H1 (cell line): ENCODE results near the gene FSCN2. TPM values are rescaled to one million over a fixed set of nuclear protein-coding genes. Genes with fewer than 3 reads are reported as not detected.

Source experiments
- CTCF ChIA-PET: fragments of 300-600 bp; sonication (Branson Sonifier 250); formaldehyde crosslinking; loops from one replicate; lab custom pipeline; 2021; ENCODE audit not compliant: partially characterized antibody; lab: Charles Lee
- POLR2A ChIA-PET: fragments of 300-600 bp; sonication (Branson Sonifier 250); formaldehyde crosslinking; loops from one replicate; lab custom pipeline; 2021; ENCODE audit warnings: inconsistent platforms; ENCODE audit not compliant: partially characterized antibody; lab: Charles Lee
- DNase-seq, 2 experiments: peaks; one replicate each; pipeline versions ENCODE4 v3.0.0 to v3.0.0-alpha.2; 2010 to 2022; ENCODE audit warnings: low spot score in 2 of 2, low read depth in 1 of 2, mixed read lengths in 1 of 2
- FAIRE-seq: peaks from 2 replicates; lab custom pipeline; 2011; peaks lifted over from hg19 to GRCh38; lab: Jason Lieb, UNC
- H2AFZ ChIP-seq: 2 replicates; pipeline ENCODE4 v1.8.1; 2012; ENCODE audit warnings: low read length, inconsistent platforms
- H2AK5ac ChIP-seq: 2 replicates; pipeline ENCODE4 v1.6.1; 2013; ENCODE audit warnings: low read depth, low read length
- H2BK120ac ChIP-seq: replicated peaks from 2 replicates; pipeline ENCODE3; 2013; ENCODE audit warnings: low read depth, low read length, inconsistent platforms
- H2BK12ac ChIP-seq: 2 replicates; pipeline ENCODE4 v1.6.1; 2013; ENCODE audit warnings: low read depth, low read length
- H2BK15ac ChIP-seq: 2 replicates; pipeline ENCODE4 v1.6.1; 2013; ENCODE audit warnings: low read length
- H2BK20ac ChIP-seq: 2 replicates; pipeline ENCODE4 v1.6.1; 2013; ENCODE audit warnings: low read length
- H2BK5ac ChIP-seq: 2 replicates; pipeline ENCODE4 v1.6.1; 2013; ENCODE audit warnings: low read depth, low read length
- H3K14ac ChIP-seq: 2 replicates; pipeline ENCODE4 v1.6.1; 2013; ENCODE audit warnings: inconsistent platforms; ENCODE audit not compliant: insufficient read length
- H3K18ac ChIP-seq: 2 replicates; pipeline ENCODE4 v1.6.1; 2013; ENCODE audit warnings: low read length; ENCODE audit errors: extremely low read depth
- H3K23ac ChIP-seq: 2 replicates; pipeline ENCODE4 v1.6.1; 2013; ENCODE audit warnings: inconsistent platforms; ENCODE audit not compliant: insufficient read length
- H3K23me2 ChIP-seq: 2 replicates; pipeline ENCODE4 v1.6.1; 2013; ENCODE audit warnings: low read depth, low read length
- H3K27ac ChIP-seq: 2 replicates; pipeline ENCODE4 v1.6.1; 2011; ENCODE audit warnings: low read depth, low read length, inconsistent platforms
- H3K27me3 ChIP-seq, 4 experiments: replicated peaks in 1 of 4; 1 replicate in 1 of 4; 2 replicates in 3 of 4; pipeline versions ENCODE4 v1.6.1 to v1.8.1; 2011 to 2013; ENCODE audit warnings: low read length in 3 of 4, mild to moderate bottlenecking in 3 of 4, inconsistent platforms in 2 of 4, mixed read lengths in 2 of 4, moderate library complexity in 1 of 4; ENCODE audit not compliant: control insufficient read depth in 3 of 4, insufficient read depth in 3 of 4; ENCODE audit errors: extremely low read depth in 1 of 4
- H3K36me3 ChIP-seq, 4 experiments: 2 replicates each; pipeline versions ENCODE4 v1.6.1 to v1.8.1; 2011 to 2013; ENCODE audit warnings: mild to moderate bottlenecking in 4 of 4, low read length in 3 of 4, moderate library complexity in 2 of 4, control low read depth in 1 of 4, inconsistent platforms in 1 of 4; ENCODE audit not compliant: insufficient read depth in 4 of 4, control insufficient read depth in 2 of 4
- H3K4ac ChIP-seq: replicated peaks from 2 replicates; pipeline ENCODE3; 2013; ENCODE audit warnings: low read length, low read depth, mixed read lengths, inconsistent platforms; ENCODE audit not compliant: insufficient read length
- H3K4me1 ChIP-seq, 4 experiments: replicated peaks in 1 of 4; 1 replicate in 1 of 4; 2 replicates in 3 of 4; pipeline versions ENCODE4 v1.6.1 to v1.8.1; 2011 to 2013; ENCODE audit warnings: low read length in 3 of 4, inconsistent platforms in 2 of 4, mixed read lengths in 1 of 4; ENCODE audit not compliant: insufficient read depth in 4 of 4, control insufficient read depth in 3 of 4
- H3K4me2 ChIP-seq, 2 experiments: 2 replicates each; pipeline versions ENCODE4 v1.6.1 to v1.8.1; 2011 to 2013; ENCODE audit warnings: low read depth in 2 of 2, low read length in 2 of 2, control low read depth in 1 of 2, inconsistent platforms in 1 of 2, mild to moderate bottlenecking in 1 of 2; ENCODE audit not compliant: insufficient read depth in 1 of 2
- H3K4me3 ChIP-seq, 4 experiments: fragments of 200-600, 300-600 bp in 1 of 4; sonication (generic), shearing (Covaris generic), sonication (Bioruptor Twin) in 1 of 4; 2 replicates each; pipeline versions ENCODE4 v1.5.1 to v1.8.1; 2011 to 2016; ENCODE audit warnings: low read length in 4 of 4, low read depth in 3 of 4, control low read depth in 2 of 4, inconsistent platforms in 2 of 4, mild to moderate bottlenecking in 2 of 4, mixed read lengths in 1 of 4, moderate library complexity in 1 of 4; ENCODE audit not compliant: insufficient read depth in 2 of 4; ENCODE audit errors: extremely low read depth in 1 of 4
- H3K56ac ChIP-seq: replicated peaks from 2 replicates; pipeline ENCODE3; 2013; ENCODE audit warnings: low read depth, mild to moderate bottlenecking, mixed read lengths, low read length, inconsistent platforms; ENCODE audit not compliant: insufficient read length
- H3K79me1 ChIP-seq: 2 replicates; pipeline ENCODE4 v1.6.1; 2013; ENCODE audit warnings: low read depth, low read length, control low read depth
- H3K79me2 ChIP-seq, 2 experiments: 2 replicates each; pipeline versions ENCODE4 v1.6.1 to v1.8.1; 2012 to 2013; ENCODE audit warnings: low read length in 2 of 2, mild to moderate bottlenecking in 2 of 2, inconsistent platforms in 1 of 2; ENCODE audit not compliant: insufficient read depth in 2 of 2, control insufficient read depth in 1 of 2
- H3K9ac ChIP-seq, 4 experiments: replicated peaks in 1 of 4; 1 replicate in 1 of 4; 2 replicates in 3 of 4; pipeline versions ENCODE4 v1.6.1 to v1.8.1; 2011 to 2013; ENCODE audit warnings: low read depth in 3 of 4, low read length in 3 of 4, control low read depth in 2 of 4, mild to moderate bottlenecking in 2 of 4, moderate library complexity in 2 of 4, inconsistent platforms in 1 of 4; ENCODE audit errors: extremely low read depth in 1 of 4
- H3K9me3 ChIP-seq, 2 experiments: 2 replicates each; pipeline versions ENCODE4 v1.6.1 to v1.8.1; 2012 to 2013; ENCODE audit warnings: mild to moderate bottlenecking in 2 of 2, moderate library complexity in 2 of 2, control low read depth in 1 of 2, inconsistent platforms in 1 of 2, low read depth in 1 of 2, low read length in 1 of 2, mixed read lengths in 1 of 2; ENCODE audit not compliant: insufficient read depth in 2 of 2
- H4K20me1 ChIP-seq, 2 experiments: replicated peaks in 1 of 2; 2 replicates each; pipeline versions ENCODE3 to v1.8.1; 2011 to 2013; ENCODE audit warnings: inconsistent platforms in 2 of 2, low read length in 2 of 2, mild to moderate bottlenecking in 1 of 2; ENCODE audit not compliant: insufficient read depth in 2 of 2, control insufficient read depth in 1 of 2
- H4K5ac ChIP-seq: 2 replicates; pipeline ENCODE4 v1.6.1; 2013; ENCODE audit warnings: low read length, low read depth, mixed read lengths, inconsistent platforms; ENCODE audit not compliant: insufficient read length
- H4K8ac ChIP-seq: 2 replicates; pipeline ENCODE4 v1.8.0; 2013; ENCODE audit warnings: mild to moderate bottlenecking, moderate library complexity, low read length, inconsistent platforms; ENCODE audit not compliant: insufficient read depth; ENCODE audit errors: extremely low read depth
- H4K91ac ChIP-seq: replicated peaks from 2 replicates; pipeline ENCODE3; 2013; ENCODE audit warnings: low read length, mixed read lengths, inconsistent platforms; ENCODE audit not compliant: insufficient read length
- ASH2L ChIP-seq: fragments of 200-600, 300-600 bp; sonication (generic); IDR thresholded peaks from one replicate; pipeline ENCODE4 v1.7.1; 2017; ENCODE audit warnings: low read length
- BRCA1 ChIP-seq: IDR thresholded peaks from 2 replicates; pipeline ENCODE4 v1.6.1; 2012; ENCODE audit warnings: low read depth, low read length, improper control_type of control experiment
- CBX8 ChIP-seq: fragments of 300-800, 300-1000 bp; sonication (generic); IDR thresholded peaks from 2 replicates; pipeline ENCODE4 v1.7.1; 2016; ENCODE audit warnings: low read depth, low read length, borderline replicate concordance
- CHD1 ChIP-seq: IDR thresholded peaks from 2 replicates; pipeline ENCODE4 v1.6.1; 2012; ENCODE audit warnings: low read depth, low read length, improper control_type of control experiment
- EGR1 ChIP-seq: IDR thresholded peaks from 2 replicates; pipeline ENCODE4 v1.6.1; 2011; ENCODE audit warnings: low read depth, low read length, borderline replicate concordance
- GTF2F1 ChIP-seq: IDR thresholded peaks from 2 replicates; pipeline ENCODE4 v1.6.1; 2012; ENCODE audit warnings: low read depth, low read length, improper control_type of control experiment, borderline replicate concordance
- JUN ChIP-seq: IDR thresholded peaks from 2 replicates; pipeline ENCODE4 v1.6.1; 2011; ENCODE audit warnings: low read depth, mild to moderate bottlenecking, improper control_type of control experiment, low read length
- MAFK ChIP-seq: IDR thresholded peaks from 2 replicates; pipeline ENCODE4 v1.6.1; 2012; ENCODE audit warnings: low read depth, mild to moderate bottlenecking, improper control_type of control experiment, low read length
- SP2 ChIP-seq: IDR thresholded peaks from 2 replicates; pipeline ENCODE4 v1.6.1; 2012; ENCODE audit warnings: mild to moderate bottlenecking, low read length, inconsistent platforms
- TAF1 ChIP-seq: IDR thresholded peaks from 2 replicates; pipeline ENCODE4 v1.6.1; 2011; ENCODE audit warnings: mild to moderate bottlenecking, low read depth, low read length
- TBP ChIP-seq: IDR thresholded peaks from 2 replicates; pipeline ENCODE4 v1.6.1; 2011; ENCODE audit warnings: low read depth, low read length, improper control_type of control experiment
- TCF12 ChIP-seq: IDR thresholded peaks from 2 replicates; pipeline ENCODE4 v1.6.1; 2011; ENCODE audit warnings: low read depth, mild to moderate bottlenecking, low read length
- WGBS, 2 experiments: shearing (Covaris generic) in 1 of 2; methylation state at CpG; one replicate each; pipeline versions ENCODE4 v1.1.6 to v1.1.7; 2013 to 2015; ENCODE audit warnings: low lambda C conversion rate in 2 of 2, mixed read lengths in 2 of 2, inconsistent platforms in 1 of 2, low coverage in 1 of 2, missing lambda C conversion rate in 1 of 2; ENCODE audit not compliant: insufficient replicate concordance in 2 of 2, insufficient coverage in 1 of 2, insufficient read length in 1 of 2; ENCODE audit errors: extremely low coverage in 1 of 2, missing lambda C conversion rate in 1 of 2; 5-methylcytosine and 5-hydroxymethylcytosine counted together
- polyA plus RNA-seq, 7 experiments: library from polyadenylated mRNA; depleted of rRNA in 3 of 7; stranded (reverse) in 5 of 7; unstranded in 2 of 7; fragments of >200 nt in 5 of 7; fragments of 200-250 nt in 2 of 7; gene quantifications; 1 replicate in 5 of 7; 2 replicates in 1 of 7; 4 replicates in 1 of 7; pipeline versions ENCODE4 v1.2.1 to v1.2.3, GENCODE V29; 2011 to 2013; ENCODE audit warnings: missing spikeins in 2 of 7, mixed read lengths in 2 of 7
- total RNA-seq: library from RNA; stranded (reverse); fragmentation: NEBNext Ultra II Directional; extraction: Animal tissue kit (Norgen Biotek cat#: 25700); gene quantifications from 2 replicates; pipeline ENCODE4 v1.2.1, GENCODE V29; 2021

Gene FSCN2
- total and polyA plus RNA-seq, 2 of the 8 experiments (the other 6 are each of a cell fraction or from before 2014, with no cell fraction given) = 0.18 to 0.30 TPM

- Histone ChIP-seq H4K91ac (peak within 1 kb of the TSS; percentile 65), H2AK5ac (no peak within 1 kb of the TSS), H3K9ac (peak within 1 kb of the TSS; percentile 63 to 74 (median 68); a peak in 6 of 7 replicates), H3K27ac (peak within 1 kb of the TSS; percentile 13; the same call in 1 of the 2 replicates), H4K5ac (peak within 1 kb of the TSS; percentile 84), H4K8ac (peak within 1 kb of the TSS; percentile 87), H2BK5ac (peak within 1 kb of the TSS; percentile 78), H3K4me3 (peak within 1 kb of the TSS; percentile 69 to 94 (median 84)), H2BK12ac (no peak within 1 kb of the TSS), H3K36me3 (peaks cover 0 to 11% (median 8%) of the 10 kb centered on the region in 4 experiments; a peak in 6 of 8 replicates), H2BK120ac (no peak within 1 kb of the TSS), H3K18ac (peak within 1 kb of the TSS; percentile 90), H3K9me3 (no peaks in the 10 kb centered on the region), H3K27me3 (no peaks in the 10 kb centered on the region), H3K79me1 (peaks cover 4% of the 10 kb centered on the region; the same call in 1 of the 2 replicates), H3K56ac (peak within 1 kb of the TSS; percentile 70), H2BK20ac (no peak within 1 kb of the TSS), H3K4me2 (peak within 1 kb of the TSS; percentile 85 to 87), H3K14ac (no peak within 1 kb of the TSS), H3K23me2 (peaks cover 9% of the 10 kb centered on the region; the same call in 1 of the 2 replicates), H4K20me1 (peaks cover under 1 to 14% of the 10 kb centered on the region in 2 experiments), H3K23ac (no peak within 1 kb of the TSS), H3K79me2 (peaks cover 0 to 10% of the 10 kb centered on the region in 2 experiments; a peak in 1 of 4 replicates), H3K4ac (peak within 1 kb of the TSS; percentile 5), H3K4me1 (peaks cover 3 to 17% (median 8%) of the 10 kb centered on the region in 4 experiments), H2BK15ac (no peak within 1 kb of the TSS), H2AFZ (peak within 1 kb of the TSS; percentile 37; the same call in 1 of the 2 replicates)
- ChIA-PET POLR2A (interaction anchor here (0.6 to 5.0 kb wide), 26 partner anchors 8 to 322 kb away, joined by 3 to 50 read pairs (median 4); partner anchors contain the start of genes ACTG1, MRPL12, NPLOC4 and TSPAN10), CTCF (interaction anchor here (0.6 to 2.2 kb wide), 7 partner anchors 11 to 298 kb away, joined by 3 to 6 read pairs (median 3); no protein-coding TSS in a partner anchor)
- FAIRE-seq = no peak
- DNase-seq = peak in 1 of 2 experiments; percentile 90
- 2% methylated on average over 58 of the region's 85 CpGs; no CpG with 5 or more reads in 1 of the 2 experiments for WGBS, 2 experiments
- TF ChIP-seq TBP (peak; percentile 75), TAF1 (peak; percentile 89), ASH2L (peak; percentile 67), JUN (no peak), CBX8 (no peak), CHD1 (no peak), BRCA1 (no peak), MAFK (no peak), SP2 (no peak), TCF12 (no peak), GTF2F1 (no peak), EGR1 (peak; percentile 1; the same call in 1 of the 2 replicates)
These were observed 24.3 kb downstream of the FSCN2 start, which contains the start of gene FAAP100 for GRCh38 chr17:81552244-81553017. Gene FAAP100 (minus strand): TSS chr17:81552353. CDS start chr17:81552330, 23 bp downstream.
